Measurements from ENCODE around the gene APP.

Gene APP

DNA sequence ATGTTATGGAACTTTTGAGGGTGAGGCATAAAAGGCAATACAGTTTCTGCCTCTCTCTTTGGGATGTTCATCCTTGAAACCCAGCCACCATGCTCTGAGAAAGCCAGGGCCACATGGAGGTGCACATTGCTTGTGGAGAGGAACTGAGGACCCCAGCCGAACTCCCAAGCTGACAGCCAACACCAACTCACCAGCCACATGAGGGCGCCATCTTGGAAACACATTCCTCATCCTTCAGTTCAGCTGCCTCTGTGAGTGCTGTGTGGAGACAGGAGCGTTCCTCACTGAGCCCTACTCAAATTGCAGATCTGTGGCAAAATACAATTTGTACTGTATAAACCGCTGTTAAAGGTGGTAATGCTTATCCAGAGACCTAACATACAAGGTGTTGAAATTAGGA lies 298.3 kb downstream of the APP start:
- Histone ChIP-seq H3K79me2 (ENCODE audit: insufficient read depth, low read depth) (no peaks in the 10 kb centered on the region), H3K4me1 (ENCODE audit: low read depth, poor library complexity, severe bottlenecking) (no peaks in the 10 kb centered on the region), H3K27me3 (ENCODE audit: insufficient read depth, low read depth) (no peaks in the 10 kb centered on the region), H3K36me3 (ENCODE audit: insufficient read depth) (no peaks in the 10 kb centered on the region), H3K4me2 (no peak overlapping the region), H2AFZ (ENCODE audit: low read depth) (no peak overlapping the region), H3K27ac (no peak overlapping the region), H4K20me1 (ENCODE audit: insufficient read depth) (no peaks in the 10 kb centered on the region), H3K9ac (no peak overlapping the region), H3K4me3 (IDR thresholded peaks at IDR 0.05; ENCODE audit: insufficient read depth, low read depth, low read length) (no peak overlapping the region)
- TF ChIP-seq, protein P1, sequence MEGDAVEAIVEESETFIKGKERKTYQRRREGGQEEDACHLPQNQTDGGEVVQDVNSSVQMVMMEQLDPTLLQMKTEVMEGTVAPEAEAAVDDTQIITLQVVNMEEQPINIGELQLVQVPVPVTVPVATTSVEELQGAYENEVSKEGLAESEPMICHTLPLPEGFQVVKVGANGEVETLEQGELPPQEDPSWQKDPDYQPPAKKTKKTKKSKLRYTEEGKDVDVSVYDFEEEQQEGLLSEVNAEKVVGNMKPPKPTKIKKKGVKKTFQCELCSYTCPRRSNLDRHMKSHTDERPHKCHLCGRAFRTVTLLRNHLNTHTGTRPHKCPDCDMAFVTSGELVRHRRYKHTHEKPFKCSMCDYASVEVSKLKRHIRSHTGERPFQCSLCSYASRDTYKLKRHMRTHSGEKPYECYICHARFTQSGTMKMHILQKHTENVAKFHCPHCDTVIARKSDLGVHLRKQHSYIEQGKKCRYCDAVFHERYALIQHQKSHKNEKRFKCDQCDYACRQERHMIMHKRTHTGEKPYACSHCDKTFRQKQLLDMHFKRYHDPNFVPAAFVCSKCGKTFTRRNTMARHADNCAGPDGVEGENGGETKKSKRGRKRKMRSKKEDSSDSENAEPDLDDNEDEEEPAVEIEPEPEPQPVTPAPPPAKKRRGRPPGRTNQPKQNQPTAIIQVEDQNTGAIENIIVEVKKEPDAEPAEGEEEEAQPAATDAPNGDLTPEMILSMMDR (conservative IDR thresholded peaks at IDR 0.05; ENCODE audit: low read depth, low read length): no peak; the same call in 1 of the 2 replicates

DNA sequence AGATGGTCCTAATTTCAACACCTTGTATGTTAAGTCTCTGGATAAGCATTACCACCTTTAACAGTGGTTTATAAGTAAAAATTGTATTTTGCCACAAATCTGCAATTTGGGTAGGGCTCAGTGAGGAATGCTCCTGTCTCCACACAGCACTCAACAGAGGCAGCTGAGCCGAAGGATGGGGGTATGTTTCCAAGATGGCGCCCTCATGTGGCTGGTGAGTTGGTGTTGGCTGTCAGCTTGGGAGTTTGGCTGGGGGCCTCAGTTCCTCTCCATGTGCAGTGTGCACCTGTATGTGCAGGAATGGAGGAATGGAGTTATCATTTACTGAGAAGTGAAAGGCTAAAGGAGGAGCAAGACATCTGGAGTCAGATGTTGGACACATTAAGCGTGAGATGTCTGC lies 299.0 kb downstream of the APP start:
- Histone ChIP-seq H3K4me3 (IDR thresholded peaks at IDR 0.05; ENCODE audit: insufficient read depth, low read depth, low read length) (no peak overlapping the region), H3K4me1 (ENCODE audit: low read depth, poor library complexity, severe bottlenecking) (no peaks in the 10 kb centered on the region), H4K20me1 (ENCODE audit: insufficient read depth) (no peaks in the 10 kb centered on the region), H3K79me2 (ENCODE audit: insufficient read depth, low read depth) (no peaks in the 10 kb centered on the region), H3K36me3 (ENCODE audit: insufficient read depth) (no peaks in the 10 kb centered on the region), H3K4me2 (no peak overlapping the region), H3K27me3 (ENCODE audit: insufficient read depth, low read depth) (no peaks in the 10 kb centered on the region), H2AFZ (ENCODE audit: low read depth) (no peak overlapping the region), H3K9ac (no peak overlapping the region), H3K27ac (no peak overlapping the region)
- TF ChIP-seq, protein P1 (conservative IDR thresholded peaks at IDR 0.05; ENCODE audit: low read depth, low read length): peak; percentile 49; the same call in 1 of the 2 replicates

DNA sequence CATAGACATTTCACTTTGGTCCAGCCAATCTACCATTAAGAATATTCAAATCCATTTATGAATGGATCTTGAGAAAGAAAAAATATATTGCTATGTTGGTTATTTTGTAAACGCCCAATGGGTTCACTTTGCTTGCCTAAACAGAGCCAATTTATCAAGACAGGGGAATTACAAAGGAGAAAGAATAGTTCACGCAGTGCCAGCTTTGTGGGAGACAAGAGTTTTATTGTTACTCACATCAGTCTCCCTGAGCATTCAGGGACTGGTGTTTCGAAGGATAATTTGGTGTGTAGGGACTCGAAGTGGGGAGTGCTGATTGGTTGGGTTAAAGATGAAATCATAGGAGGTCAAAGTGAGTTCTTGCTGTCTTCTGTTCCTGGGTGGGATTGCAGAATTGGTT lies 300.5 kb downstream of the APP start:
- no peak overlapping the region for H2AFZ ChIP-seq (ENCODE audit: low read depth)
- no peak overlapping the region for H3K9ac ChIP-seq
- H3K4me1 ChIP-seq (ENCODE audit: low read depth, poor library complexity, severe bottlenecking): no peaks in the 10 kb centered on the region
- H3K79me2 ChIP-seq (ENCODE audit: insufficient read depth, low read depth): no peaks in the 10 kb centered on the region
- H4K20me1 ChIP-seq (ENCODE audit: insufficient read depth): no peaks in the 10 kb centered on the region
- TF ChIP-seq, protein P1 (conservative IDR thresholded peaks at IDR 0.05; ENCODE audit: low read depth, low read length): no peak
- no peak overlapping the region for H3K4me3 ChIP-seq (IDR thresholded peaks at IDR 0.05; ENCODE audit: insufficient read depth, low read depth, low read length)
- no peak overlapping the region for H3K4me2 ChIP-seq
- no peaks in the 10 kb centered on the region for H3K36me3 ChIP-seq (ENCODE audit: insufficient read depth)
- no peak overlapping the region for H3K27ac ChIP-seq
- H3K27me3 ChIP-seq (ENCODE audit: insufficient read depth, low read depth): no peaks in the 10 kb centered on the region

DNA sequence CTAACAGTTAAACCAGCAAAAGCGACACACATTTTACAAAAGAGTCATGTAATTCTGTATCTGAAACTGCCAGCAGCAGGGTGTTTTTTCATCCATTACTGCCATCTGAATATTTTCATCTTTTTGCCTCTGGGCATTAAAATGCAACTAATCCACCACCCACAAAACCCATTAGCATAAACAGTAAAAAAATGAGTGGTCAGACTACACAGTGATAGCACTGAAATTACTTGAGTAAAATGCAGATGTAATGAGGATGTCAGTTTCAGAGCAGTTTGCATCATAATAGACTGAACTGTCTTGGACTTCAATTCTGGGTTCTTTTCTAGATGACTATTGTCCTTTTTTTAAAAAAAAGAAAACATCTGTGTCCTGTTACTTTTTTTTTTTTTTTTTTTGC lies 303.5 kb downstream of the APP start:
- TF ChIP-seq, protein P1 (conservative IDR thresholded peaks at IDR 0.05; ENCODE audit: low read depth, low read length): no peak
- Histone ChIP-seq H3K4me2 (no peak overlapping the region), H3K27me3 (ENCODE audit: insufficient read depth, low read depth) (no peaks in the 10 kb centered on the region), H3K79me2 (ENCODE audit: insufficient read depth, low read depth) (no peaks in the 10 kb centered on the region), H3K9ac (no peak overlapping the region), H4K20me1 (ENCODE audit: insufficient read depth) (no peaks in the 10 kb centered on the region), H3K4me3 (IDR thresholded peaks at IDR 0.05; ENCODE audit: insufficient read depth, low read depth, low read length) (no peak overlapping the region), H3K36me3 (ENCODE audit: insufficient read depth) (no peaks in the 10 kb centered on the region), H3K4me1 (ENCODE audit: low read depth, poor library complexity, severe bottlenecking) (peaks cover 6% of the 10 kb centered on the region), H3K27ac (no peak overlapping the region), H2AFZ (ENCODE audit: low read depth) (no peak overlapping the region)
